Activated CD4-positive, alpha-beta memory T cell treated with anti-CD3 and anti-CD28 coated beads for 36 hours (primary cell): ENCODE data around the gene ZBTB38. TPM values are rescaled to one million over a fixed set of nuclear protein-coding genes. Genes with fewer than 3 reads are reported as not detected.

Experiments used
- CTCF ChIA-PET: fragments of 350-600 bp; sonication (Branson Sonifier 250); formaldehyde crosslinking; loops from one replicate; lab custom pipeline; 2021; ENCODE audit warnings: antibody characterized with exemption, inconsistent platforms; lab: Charles Lee
- POLR2A ChIA-PET: fragments of 350-600 bp; sonication (Branson Sonifier 250); formaldehyde crosslinking; loops from one replicate; lab custom pipeline; 2021; ENCODE audit warnings: antibody characterized with exemption; lab: Charles Lee
- DNase-seq: peaks from one replicate; pipeline ENCODE4 v3.0.0-alpha.2; 2020
- H3K27ac Mint-ChIP-seq: one replicate; pipeline ENCODE4 v1.8.0; 2021; ENCODE audit warnings: mixed read lengths
- H3K27me3 Mint-ChIP-seq: one replicate; pipeline ENCODE4 v1.8.0; 2021; ENCODE audit warnings: mixed read lengths
- H3K36me3 Mint-ChIP-seq: one replicate; pipeline ENCODE4 v1.8.0; 2021; ENCODE audit warnings: mixed read lengths
- H3K4me1 Mint-ChIP-seq: one replicate; pipeline ENCODE4 v1.8.0; 2021; ENCODE audit warnings: low read depth, mixed read lengths
- H3K4me3 Mint-ChIP-seq: one replicate; pipeline ENCODE4 v1.8.0; 2021; ENCODE audit warnings: mild to moderate bottlenecking, mixed read lengths
- H3K9me3 Mint-ChIP-seq: one replicate; pipeline ENCODE4 v1.8.0; 2021; ENCODE audit warnings: mixed read lengths
- intact Hi-C: fragments of 100-400 bp; cut with micrococcal nuclease; formaldehyde crosslinking; loops from one replicate; pipeline ENCODE4 v1.15.1; 2023
- total RNA-seq, 2 experiments: library from RNA; stranded (reverse); gene quantifications; one replicate each; pipeline ENCODE4 v1.2.3, GENCODE V29; 2021

Gene ZBTB38
- total RNA-seq, 2 experiments from 2014 or later: 64.7 to 66.4 TPM

- no peaks in the 10 kb centered on the region for H3K36me3 Mint-ChIP-seq
- ChIA-PET POLR2A (no interaction called here), CTCF (interaction anchor here (0.7 to 1.7 kb wide), 4 partner anchors 29 to 100 kb away, joined by 3 to 6 read pairs (median 4); no protein-coding TSS in a partner anchor)
- H3K27me3 Mint-ChIP-seq: peaks cover 1% of the 10 kb centered on the region
- no peak overlapping the region for H3K4me3 Mint-ChIP-seq
- intact Hi-C loops: no loop called here
- DNase-seq: no peak
- no peaks in the 10 kb centered on the region for H3K4me1 Mint-ChIP-seq
- no peak overlapping the region for H3K27ac Mint-ChIP-seq
- H3K9me3 Mint-ChIP-seq: no peaks in the 10 kb centered on the region
These were observed 13.8 kb upstream of the ZBTB38 start for GRCh38 chr3:141354517-141354916.

GRCh38 chr3:141355242-141355641 is 13.1 kb upstream of the ZBTB38 start:
- Mint-ChIP-seq H3K4me1 (no peaks in the 10 kb centered on the region), H3K27me3 (peaks cover 1% of the 10 kb centered on the region), H3K9me3 (no peaks in the 10 kb centered on the region), H3K27ac (no peak overlapping the region), H3K36me3 (no peaks in the 10 kb centered on the region), H3K4me3 (no peak overlapping the region)
- intact Hi-C loops: no loop called here
- ChIA-PET POLR2A (no interaction called here), CTCF (interaction anchor here (1.5 to 1.7 kb wide), 2 partner anchors 43 to 100 kb away, joined by 5 to 6 read pairs; no protein-coding TSS in a partner anchor)
- no peak for DNase-seq

GRCh38 chr3:141356046-141356445 is 12.3 kb upstream of the ZBTB38 start:
- ChIA-PET CTCF (interaction anchor here (0.7 kb wide), 1 partner anchor 103 kb away, joined by 3 read pairs; no protein-coding TSS in a partner anchor), POLR2A (no interaction called here)
- Mint-ChIP-seq H3K27me3 (no peaks in the 10 kb centered on the region), H3K4me3 (no peak overlapping the region), H3K36me3 (no peaks in the 10 kb centered on the region), H3K4me1 (peaks cover 5% of the 10 kb centered on the region), H3K9me3 (no peaks in the 10 kb centered on the region), H3K27ac (no peak overlapping the region)
- no peak for DNase-seq
- intact Hi-C loops: no loop called here

- Mint-ChIP-seq H3K36me3 (no peaks in the 10 kb centered on the region), H3K9me3 (peaks cover 2% of the 10 kb centered on the region), H3K4me3 (peak overlapping the region; percentile 30), H3K27ac (no peak overlapping the region), H3K4me1 (peaks cover 10% of the 10 kb centered on the region), H3K27me3 (peaks cover 1% of the 10 kb centered on the region)
- POLR2A ChIA-PET: no interaction called here
- DNase-seq: no peak
- intact Hi-C loops: loop anchor here (1.0 kb wide), 3 partner anchors 50 to 91 kb away; no protein-coding TSS in a partner anchor
- CTCF ChIA-PET: interaction anchor here (0.5 to 5.3 kb wide), 53 partner anchors 9 to 556 kb away, joined by 3 to 132 read pairs (median 4); partner anchors contain the start of gene PXYLP1
These were observed 7.3 kb upstream of the ZBTB38 start for GRCh38 chr3:141360888-141361598.

- ChIA-PET POLR2A (no interaction called here), CTCF (interaction anchor here (0.7 to 5.3 kb wide), 7 partner anchors 35 to 198 kb away, joined by 3 to 132 read pairs (median 5); no protein-coding TSS in a partner anchor)
- DNase-seq: no peak
- Mint-ChIP-seq H3K4me3 (no peak overlapping the region), H3K27ac (no peak overlapping the region), H3K4me1 (peaks cover 23% of the 10 kb centered on the region), H3K9me3 (peaks cover 2% of the 10 kb centered on the region), H3K27me3 (peaks cover 1% of the 10 kb centered on the region), H3K36me3 (no peaks in the 10 kb centered on the region)
- intact Hi-C loops: no loop called here
These were observed 5.6 kb upstream of the ZBTB38 start for GRCh38 chr3:141362736-141363135.

GRCh38 chr3:141365201-141365600 is 3.1 kb upstream of the ZBTB38 start:
- Mint-ChIP-seq H3K9me3 (peaks cover 2% of the 10 kb centered on the region), H3K27me3 (peaks cover 1% of the 10 kb centered on the region)
- POLR2A ChIA-PET: no interaction called here

GRCh38 chr3:141366285-141367037 is 1.8 kb upstream of the ZBTB38 start:
- H3K36me3 Mint-ChIP-seq: no peaks in the 10 kb centered on the region
- peaks cover 28% of the 10 kb centered on the region for H3K4me1 Mint-ChIP-seq
- H3K9me3 Mint-ChIP-seq: peaks cover 2% of the 10 kb centered on the region
- ChIA-PET CTCF (interaction anchor here (0.9 to 3.1 kb wide), 5 partner anchors 62 to 88 kb away, joined by 3 to 17 read pairs (median 4); no protein-coding TSS in a partner anchor), POLR2A (no interaction called here)
- H3K27ac Mint-ChIP-seq: no peak overlapping the region
- H3K4me3 Mint-ChIP-seq: no peak overlapping the region
- intact Hi-C loops: no loop called here
- peaks cover 1% of the 10 kb centered on the region for H3K27me3 Mint-ChIP-seq
- DNase-seq: no peak

More at GRCh38 chr3:141365201-141365600, 3.1 kb upstream of the ZBTB38 start:
- CTCF ChIA-PET: no interaction called here
- DNase-seq: no peak
- Mint-ChIP-seq H3K4me1 (peaks cover 32% of the 10 kb centered on the region), H3K36me3 (no peaks in the 10 kb centered on the region), H3K27ac (no peak overlapping the region), H3K4me3 (no peak overlapping the region)
- intact Hi-C loops: no loop called here

GRCh38 chr3:141367038-141367730 is 1.1 kb upstream of the ZBTB38 start:
- no peaks in the 10 kb centered on the region for H3K36me3 Mint-ChIP-seq
- no peak for DNase-seq
- ChIA-PET CTCF (interaction anchor here (0.9 to 3.1 kb wide), 6 partner anchors 63 to 93 kb away, joined by 3 to 17 read pairs (median 4); no protein-coding TSS in a partner anchor), POLR2A (no interaction called here)
- intact Hi-C loops: no loop called here
- H3K27me3 Mint-ChIP-seq: peaks cover 1% of the 10 kb centered on the region
- no peak overlapping the region for H3K4me3 Mint-ChIP-seq
- peaks cover 32% of the 10 kb centered on the region for H3K4me1 Mint-ChIP-seq
- peaks cover 2% of the 10 kb centered on the region for H3K9me3 Mint-ChIP-seq
- H3K27ac Mint-ChIP-seq: peak overlapping the region; percentile 29

GRCh38 chr3:141368925-141369794 is 856 bp downstream of the ZBTB38 start:
- H3K27ac Mint-ChIP-seq: peak overlapping the region; percentile 13
- intact Hi-C loops: no loop called here
- H3K36me3 Mint-ChIP-seq: no peaks in the 10 kb centered on the region
- H3K9me3 Mint-ChIP-seq: no peaks in the 10 kb centered on the region
- DNase-seq: no peak
- CTCF ChIA-PET: interaction anchor here (0.7 to 6.5 kb wide), 14 partner anchors 8 to 90 kb away, joined by 3 to 63 read pairs (median 6); no protein-coding TSS in a partner anchor
- peaks cover 51% of the 10 kb centered on the region for H3K4me1 Mint-ChIP-seq
- no peaks in the 10 kb centered on the region for H3K27me3 Mint-ChIP-seq
- POLR2A ChIA-PET: interaction anchor here (1.0 kb wide), 1 partner anchor 43 kb away, joined by 4 read pairs; no protein-coding TSS in a partner anchor
- H3K4me3 Mint-ChIP-seq: no peak overlapping the region

- intact Hi-C loops: loop anchor here (1.0 to 5.0 kb wide), 5 partner anchors 9 to 367 kb away; partner anchors contain the start of gene RNF7
- CTCF ChIA-PET: interaction anchor here (0.6 to 6.5 kb wide), 17 partner anchors 9 to 89 kb away, joined by 3 to 63 read pairs (median 5); no protein-coding TSS in a partner anchor
These were observed 1.8 kb downstream of the ZBTB38 start for GRCh38 chr3:141370065-141370533.

More at GRCh38 chr3:141370065-141370533, 1.8 kb downstream of the ZBTB38 start:
- no peaks in the 10 kb centered on the region for H3K36me3 Mint-ChIP-seq
- POLR2A ChIA-PET: interaction anchor here (1.0 kb wide), 1 partner anchor 42 kb away, joined by 4 read pairs; no protein-coding TSS in a partner anchor
- H3K27ac Mint-ChIP-seq: peak overlapping the region; percentile 40
- no peak overlapping the region for H3K4me3 Mint-ChIP-seq
- peak; percentile 68 for DNase-seq
- peaks cover 58% of the 10 kb centered on the region for H3K4me1 Mint-ChIP-seq
- H3K27me3 Mint-ChIP-seq: no peaks in the 10 kb centered on the region
- H3K9me3 Mint-ChIP-seq: no peaks in the 10 kb centered on the region
